Measurements from ENCODE around the gene DNM2. TPM values are rescaled to one million over a fixed set of nuclear protein-coding genes. Genes with fewer than 3 reads are reported as not detected.

The DNM2 gene
- total and polyA plus RNA-seq, 2 experiments from 2014 or later: 47.2 to 60.5 TPM

DNA sequence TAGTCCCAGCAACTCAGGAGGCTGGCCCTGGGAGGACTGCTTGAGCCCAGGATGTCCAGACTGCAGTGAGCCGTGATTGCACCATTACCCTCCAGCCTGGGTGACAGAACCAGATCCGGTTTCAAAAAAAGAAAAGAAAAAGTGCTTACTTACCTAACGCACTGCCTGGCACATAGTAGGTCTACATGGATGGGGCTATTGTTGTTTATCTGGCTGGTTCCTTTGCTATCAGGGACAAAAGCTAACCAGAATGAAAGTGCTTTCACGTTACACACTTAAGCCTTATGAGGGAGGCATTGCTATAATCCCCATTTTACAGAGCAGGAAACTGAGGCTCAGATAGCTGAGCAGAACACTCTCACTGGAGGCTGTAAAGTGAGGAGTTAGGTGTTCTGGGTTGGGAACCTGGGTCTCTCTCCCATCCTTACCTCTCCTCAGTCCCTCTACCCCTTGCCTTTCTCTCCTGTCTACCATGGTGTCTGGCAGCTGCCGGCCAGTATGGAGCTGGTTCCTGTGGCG is 2.8 kb downstream of the DNM2 start:
- WGBS, 2 experiments (ENCODE audit: low coverage in 1 of 2, low lambda C conversion rate in 2 of 2, missing lambda C conversion rate in 2 of 2): 98% methylated on average over 6 of the region's 6 CpGs
- Histone ChIP-seq H2AFZ (no peak overlapping the region), H3K79me2 (ENCODE audit: insufficient read depth) (peaks cover 77% of the 10 kb centered on the region), H3K9me2 (ENCODE audit: insufficient read depth) (no peaks in the 10 kb centered on the region), H4K20me1 (ENCODE audit: insufficient read depth) (peaks cover 22% of the 10 kb centered on the region; the same call in 1 of the 2 replicates), H3K4me1 (ENCODE audit: insufficient read depth) (peaks cover 20% of the 10 kb centered on the region; the same call in 1 of the 2 replicates), H3F3A (ENCODE audit: insufficient read depth) (peaks cover 30% of the 10 kb centered on the region), H3K27ac (no peak overlapping the region), H3K9me3 (ENCODE audit: low read depth) (no peaks in the 10 kb centered on the region), H3K4me2 (ENCODE audit: unreplicated experiment) (no peak overlapping the region), H3K4me3 (no peak overlapping the region), H3K27me3 (replicated peaks; ENCODE audit: insufficient read depth) (no peaks in the 10 kb centered on the region), H3K36me3 (ENCODE audit: low read depth) (no peaks in the 10 kb centered on the region), H3K9ac (no peak overlapping the region)
- TF ChIP-seq EZH2phosphoT487 (IDR thresholded peaks at IDR 0.05; ENCODE audit: insufficient read depth, low read depth) (no peak), EZH2 (IDR thresholded peaks at IDR 0.05; ENCODE audit: insufficient read depth, poor library complexity, severe bottlenecking) (no peak)
- DNase-seq: no peak
- in situ Hi-C loops (cut with MboI): no loop called here

DNA sequence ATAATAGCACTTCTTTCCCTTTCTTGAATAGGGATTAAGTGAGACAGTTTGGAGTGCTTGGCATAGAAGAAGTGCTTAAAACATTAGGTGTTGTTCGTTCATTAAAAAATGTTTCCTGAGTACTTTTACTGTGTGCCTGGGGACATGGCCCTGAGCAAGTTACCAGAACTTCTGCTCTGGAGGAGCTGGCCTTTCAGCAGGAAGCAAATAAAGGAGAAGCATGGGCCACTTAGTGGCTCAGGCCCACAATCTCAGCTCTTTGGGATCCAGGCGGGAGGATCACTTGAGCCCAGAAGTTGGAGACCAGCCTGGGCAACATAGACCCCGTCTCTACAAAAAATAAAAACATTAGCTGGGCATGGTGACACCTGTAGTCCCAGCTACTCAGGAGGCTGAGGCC is 5.7 kb downstream of the DNM2 start:
- H3F3A ChIP-seq (ENCODE audit: insufficient read depth): peaks cover 42% of the 10 kb centered on the region
- peaks cover 100% of the 10 kb centered on the region for H3K79me2 ChIP-seq (ENCODE audit: insufficient read depth)
- H3K4me2 ChIP-seq (ENCODE audit: unreplicated experiment): no peak overlapping the region
- H3K36me3 ChIP-seq (ENCODE audit: low read depth): no peaks in the 10 kb centered on the region
- no peak overlapping the region for H2AFZ ChIP-seq
- H3K9me3 ChIP-seq (ENCODE audit: low read depth): no peaks in the 10 kb centered on the region
- no peaks in the 10 kb centered on the region for H3K27me3 ChIP-seq (replicated peaks; ENCODE audit: insufficient read depth)
- H3K27ac ChIP-seq: no peak overlapping the region
- no peak for DNase-seq
- TF ChIP-seq EZH2 (IDR thresholded peaks at IDR 0.05; ENCODE audit: insufficient read depth, poor library complexity, severe bottlenecking): no peak
- TF ChIP-seq EZH2phosphoT487 (IDR thresholded peaks at IDR 0.05; ENCODE audit: insufficient read depth, low read depth): no peak
- peaks cover 20% of the 10 kb centered on the region; the same call in 1 of the 2 replicates for H3K4me1 ChIP-seq (ENCODE audit: insufficient read depth)
- in situ Hi-C loops (cut with MboI): no loop called here
- no peaks in the 10 kb centered on the region for H3K9me2 ChIP-seq (ENCODE audit: insufficient read depth)
- no peak overlapping the region for H3K9ac ChIP-seq
- 97 to 100% methylated on average over 3 of the region's 3 CpGs for WGBS, 2 experiments (ENCODE audit: low coverage in 1 of 2, low lambda C conversion rate in 2 of 2, missing lambda C conversion rate in 2 of 2)
- peaks cover 34% of the 10 kb centered on the region for H4K20me1 ChIP-seq (ENCODE audit: insufficient read depth)
- H3K4me3 ChIP-seq: no peak overlapping the region

DNA sequence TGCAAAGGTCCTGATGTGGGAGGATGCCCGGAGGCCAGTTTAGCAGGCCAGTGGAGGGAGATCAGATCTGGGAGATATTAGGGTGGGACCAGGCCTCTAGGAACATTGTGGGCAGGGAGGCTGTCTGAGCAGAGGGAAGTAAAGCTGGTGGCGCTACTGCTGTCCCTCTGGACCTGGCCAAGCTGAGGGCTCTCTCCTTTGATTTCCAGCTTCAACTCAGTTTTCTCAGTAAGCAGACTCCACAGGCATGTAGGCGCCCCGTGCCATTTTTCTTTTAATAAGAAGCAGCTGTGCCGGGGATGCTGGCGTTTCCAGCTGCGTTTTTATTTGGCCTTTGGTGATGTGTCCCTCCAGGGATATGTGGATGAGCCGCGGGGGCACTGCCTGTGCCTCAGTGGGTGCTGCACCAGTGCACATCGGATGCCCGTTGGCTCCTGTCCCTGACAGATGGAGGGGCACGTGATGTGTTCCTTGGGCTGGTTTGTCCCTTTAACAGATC is 6.7 kb downstream of the DNM2 start:
- H3K4me1 ChIP-seq (ENCODE audit: insufficient read depth): peaks cover 14% of the 10 kb centered on the region; the same call in 1 of the 2 replicates
- peaks cover 100% of the 10 kb centered on the region for H3K79me2 ChIP-seq (ENCODE audit: insufficient read depth)
- H3K9me2 ChIP-seq (ENCODE audit: insufficient read depth): no peaks in the 10 kb centered on the region
- H4K20me1 ChIP-seq (ENCODE audit: insufficient read depth): peaks cover 25% of the 10 kb centered on the region
- no peak for TF ChIP-seq EZH2 (IDR thresholded peaks at IDR 0.05; ENCODE audit: insufficient read depth, poor library complexity, severe bottlenecking)
- TF ChIP-seq EZH2phosphoT487 (IDR thresholded peaks at IDR 0.05; ENCODE audit: insufficient read depth, low read depth): no peak
- H3K9ac ChIP-seq: 0 out of 2 replicates have a peak overlapping the region, but pooled peaks have one; percentile 12
- H2AFZ ChIP-seq: no peak overlapping the region
- no peak overlapping the region for H3K4me3 ChIP-seq
- peak; percentile 72 for DNase-seq
- H3F3A ChIP-seq (ENCODE audit: insufficient read depth): peaks cover 33% of the 10 kb centered on the region
- in situ Hi-C loops (cut with MboI): no loop called here
- peak overlapping the region; percentile 3 for H3K4me2 ChIP-seq (ENCODE audit: unreplicated experiment)
- WGBS, 2 experiments (ENCODE audit: low coverage in 1 of 2, low lambda C conversion rate in 2 of 2, missing lambda C conversion rate in 2 of 2): 9 to 11% methylated on average over 12 of the region's 12 CpGs
- H3K27ac ChIP-seq: peak overlapping the region; percentile 43
- no peaks in the 10 kb centered on the region for H3K27me3 ChIP-seq (replicated peaks; ENCODE audit: insufficient read depth)
- no peaks in the 10 kb centered on the region for H3K36me3 ChIP-seq (ENCODE audit: low read depth)
- no peaks in the 10 kb centered on the region for H3K9me3 ChIP-seq (ENCODE audit: low read depth)

GRCh38 chr19:10725415-10725814 is 7.5 kb downstream of the DNM2 start:
- DNase-seq: no peak
- Histone ChIP-seq H3K4me3 (no peak overlapping the region), H3K79me2 (ENCODE audit: insufficient read depth) (peaks cover 100% of the 10 kb centered on the region), H3K27ac (peak overlapping the region; percentile 43), H3K9me2 (ENCODE audit: insufficient read depth) (no peaks in the 10 kb centered on the region), H3K4me1 (ENCODE audit: insufficient read depth) (peaks cover 12% of the 10 kb centered on the region; the same call in 1 of the 2 replicates), H4K20me1 (ENCODE audit: insufficient read depth) (peaks cover 21% of the 10 kb centered on the region), H3K4me2 (ENCODE audit: unreplicated experiment) (no peak overlapping the region), H3K9ac (no peak overlapping the region), H3K27me3 (replicated peaks; ENCODE audit: insufficient read depth) (no peaks in the 10 kb centered on the region), H2AFZ (no peak overlapping the region), H3K36me3 (ENCODE audit: low read depth) (no peaks in the 10 kb centered on the region), H3K9me3 (ENCODE audit: low read depth) (no peaks in the 10 kb centered on the region), H3F3A (ENCODE audit: insufficient read depth) (peaks cover 28% of the 10 kb centered on the region)
- no peak for TF ChIP-seq EZH2 (IDR thresholded peaks at IDR 0.05; ENCODE audit: insufficient read depth, poor library complexity, severe bottlenecking)
- no peak for TF ChIP-seq EZH2phosphoT487 (IDR thresholded peaks at IDR 0.05; ENCODE audit: insufficient read depth, low read depth)
- in situ Hi-C loops (cut with MboI): no loop called here
- WGBS, 2 experiments (ENCODE audit: low coverage in 1 of 2, low lambda C conversion rate in 2 of 2, missing lambda C conversion rate in 2 of 2): 71 to 77% methylated on average over 4 of the region's 4 CpGs
